ENCODE data around the gene OR52N2.

OR52N2 gene

DNA sequence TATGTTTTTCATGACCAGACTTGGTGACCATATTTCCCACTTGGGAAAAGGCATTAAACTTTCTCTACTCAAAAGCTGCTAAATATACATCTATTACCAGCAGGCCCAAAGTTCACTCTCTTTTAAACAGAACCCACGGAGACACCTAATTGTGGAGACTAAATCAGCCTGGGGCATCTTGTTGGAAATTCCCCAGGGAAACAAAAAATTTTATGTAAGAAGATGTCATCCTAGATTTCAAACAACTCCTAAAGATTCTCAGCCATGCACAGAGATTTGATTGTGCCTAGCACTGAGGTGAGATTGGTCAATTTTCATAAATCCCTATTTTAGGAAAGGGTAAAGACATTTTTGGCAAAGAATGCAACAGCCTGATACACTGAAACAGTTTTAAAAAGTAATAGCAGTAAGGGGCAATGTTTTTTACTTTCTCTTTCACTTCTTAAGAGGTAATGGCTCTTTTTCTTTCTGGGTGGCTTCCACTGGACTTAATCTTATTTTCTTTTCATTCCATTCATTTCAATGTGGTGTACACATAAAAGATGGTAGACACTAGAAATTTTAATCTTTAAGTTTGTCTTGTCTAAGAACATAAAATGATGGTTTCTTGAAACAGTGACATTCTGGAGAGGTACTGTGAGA lies 9.6 kb downstream of the OR52N2 start:
- Histone ChIP-seq H3K9me3 (ENCODE audit: control insufficient read depth, insufficient read depth, low read length) (no peaks in the 10 kb centered on the region), H3K27ac (ENCODE audit: low read depth, low read length) (no peak overlapping the region), H3K36me3 (ENCODE audit: control insufficient read depth, insufficient read depth, low read length) (no peaks in the 10 kb centered on the region), H3K4me1 (ENCODE audit: control insufficient read depth, insufficient read depth, low read length) (peaks cover 7% of the 10 kb centered on the region), H3K4me3 (ENCODE audit: low read depth, low read length) (no peak overlapping the region), H3K27me3 (ENCODE audit: control insufficient read depth, insufficient read depth, low read length) (no peaks in the 10 kb centered on the region), H3K9ac (ENCODE audit: low read depth, low read length) (no peak overlapping the region)

DNA sequence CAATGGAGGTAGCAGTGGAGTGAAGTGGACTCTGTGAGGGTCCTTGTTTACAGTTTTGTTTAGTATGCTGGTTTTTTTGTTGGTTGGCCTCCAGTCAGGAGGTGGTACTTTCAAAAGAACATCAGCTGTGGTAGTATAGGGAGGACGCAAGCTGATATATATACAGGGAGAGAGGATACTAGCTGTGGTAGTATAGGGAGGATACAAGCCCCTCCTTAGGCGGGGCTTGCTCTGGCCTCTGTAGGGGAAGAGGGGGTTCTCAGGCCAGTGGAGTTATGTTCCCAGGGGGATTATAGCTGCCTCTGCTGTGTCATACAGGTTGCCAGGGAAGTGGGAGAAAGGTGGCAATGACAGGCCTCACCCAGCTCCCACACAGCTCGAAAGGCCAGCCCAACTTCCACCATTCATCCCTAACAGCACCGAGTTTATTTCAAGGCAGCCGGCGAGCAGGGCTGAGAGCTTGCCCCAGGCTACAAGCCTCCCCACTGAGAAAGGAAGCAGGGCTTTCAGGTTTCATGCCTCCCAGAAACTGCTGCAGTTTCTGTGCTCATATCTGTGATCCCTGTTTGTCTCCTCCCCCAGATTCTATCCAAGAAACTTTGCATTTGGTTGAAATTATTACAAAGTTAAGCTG lies 22.6 kb downstream of the OR52N2 start:
- Histone ChIP-seq H3K27me3 (ENCODE audit: control insufficient read depth, insufficient read depth, low read length) (no peaks in the 10 kb centered on the region), H3K9ac (ENCODE audit: low read depth, low read length) (no peak overlapping the region), H3K27ac (ENCODE audit: low read depth, low read length) (peak overlapping the region; percentile 53)

DNA sequence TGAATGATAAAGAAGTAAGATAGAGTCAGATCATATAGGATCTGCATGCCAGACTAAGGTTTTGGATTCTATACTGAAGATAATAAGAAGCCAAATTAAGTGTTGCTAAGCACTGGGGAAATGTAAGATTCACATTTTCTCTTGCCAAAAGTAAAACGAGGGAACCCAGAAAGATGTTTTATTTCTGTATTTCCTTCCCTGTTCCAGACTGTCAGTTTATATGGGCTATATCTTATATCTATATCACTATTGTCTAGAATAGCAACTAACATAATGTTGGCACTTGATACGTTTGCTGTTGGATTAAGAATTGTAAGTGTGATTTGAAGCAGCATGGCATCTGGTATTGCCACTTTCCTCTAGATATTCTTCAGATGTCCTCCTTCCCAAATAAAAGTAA lies 24.7 kb downstream of the OR52N2 start:
- H3K4me3 ChIP-seq (ENCODE audit: low read depth, low read length): no peak overlapping the region
- peaks cover 15% of the 10 kb centered on the region for H3K4me1 ChIP-seq (ENCODE audit: control insufficient read depth, insufficient read depth, low read length)
- H3K9ac ChIP-seq (ENCODE audit: low read depth, low read length): no peak overlapping the region
- H3K36me3 ChIP-seq (ENCODE audit: control insufficient read depth, insufficient read depth, low read length): no peaks in the 10 kb centered on the region
- H3K27me3 ChIP-seq (ENCODE audit: control insufficient read depth, insufficient read depth, low read length): no peaks in the 10 kb centered on the region
- H3K9me3 ChIP-seq (ENCODE audit: control insufficient read depth, insufficient read depth, low read length): no peaks in the 10 kb centered on the region
- H3K27ac ChIP-seq (ENCODE audit: low read depth, low read length): no peak overlapping the region

More for the DNA sequence above, 22.6 kb downstream of the OR52N2 start:
- no peaks in the 10 kb centered on the region for H3K36me3 ChIP-seq (ENCODE audit: control insufficient read depth, insufficient read depth, low read length)
- H3K4me3 ChIP-seq (ENCODE audit: low read depth, low read length): no peak overlapping the region
- peaks cover 15% of the 10 kb centered on the region for H3K4me1 ChIP-seq (ENCODE audit: control insufficient read depth, insufficient read depth, low read length)
- H3K9me3 ChIP-seq (ENCODE audit: control insufficient read depth, insufficient read depth, low read length): no peaks in the 10 kb centered on the region

DNA sequence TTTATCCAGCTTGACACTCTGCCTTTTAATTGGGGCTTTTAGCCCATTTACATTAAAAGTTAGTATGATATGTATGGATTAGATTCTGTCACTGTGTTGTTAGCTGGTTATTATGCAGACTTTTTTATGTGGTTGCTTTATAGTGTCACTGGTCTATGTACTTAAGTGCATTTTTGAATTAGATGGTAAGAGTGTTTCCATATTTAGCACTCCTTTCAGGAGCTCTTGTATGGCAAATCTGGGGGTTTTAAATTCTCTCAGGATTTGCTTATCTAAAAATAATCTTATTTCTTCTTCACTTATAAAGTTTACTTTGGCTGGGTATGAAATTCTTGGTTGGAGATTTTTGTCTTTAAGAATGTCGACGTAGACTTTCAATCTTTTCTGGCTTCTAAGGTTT lies 29.0 kb downstream of the OR52N2 start:
- Histone ChIP-seq H3K4me1 (ENCODE audit: control insufficient read depth, insufficient read depth, low read length) (no peaks in the 10 kb centered on the region), H3K9ac (ENCODE audit: low read depth, low read length) (no peak overlapping the region), H3K4me3 (ENCODE audit: low read depth, low read length) (no peak overlapping the region), H3K9me3 (ENCODE audit: control insufficient read depth, insufficient read depth, low read length) (no peaks in the 10 kb centered on the region), H3K27me3 (ENCODE audit: control insufficient read depth, insufficient read depth, low read length) (no peaks in the 10 kb centered on the region), H3K27ac (ENCODE audit: low read depth, low read length) (no peak overlapping the region), H3K36me3 (ENCODE audit: control insufficient read depth, insufficient read depth, low read length) (no peaks in the 10 kb centered on the region)

DNA sequence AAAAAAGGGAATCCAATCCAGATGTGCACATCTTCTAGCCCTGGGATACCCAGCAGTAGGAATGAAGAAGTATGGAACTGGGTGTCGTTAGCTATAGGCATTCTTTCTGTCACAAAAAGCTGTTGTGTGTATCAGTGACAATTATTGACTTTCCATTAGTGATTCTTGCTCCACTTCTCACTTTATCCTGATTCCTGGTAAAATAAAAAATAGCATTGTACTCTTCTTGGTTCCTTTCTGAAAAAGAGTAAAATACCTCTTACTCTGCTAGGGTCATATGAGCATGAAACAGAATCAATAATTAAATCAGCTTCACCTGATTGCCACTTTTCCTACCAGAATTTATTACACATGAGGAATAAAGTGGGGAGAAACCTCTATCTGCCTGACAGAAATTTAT lies 33.1 kb downstream of the OR52N2 start, which contains the start of gene OR52E6:
OR52E6 (minus strand) TSS at position 101 of the 400 bp plus-strand sequence; CDS start at position 101, 0 bp downstream.
- no peaks in the 10 kb centered on the region for H3K9me3 ChIP-seq (ENCODE audit: control insufficient read depth, insufficient read depth, low read length)
- no peak within 1 kb of the TSS for H3K27ac ChIP-seq (ENCODE audit: low read depth, low read length)
- no peaks in the 10 kb centered on the region for H3K4me1 ChIP-seq (ENCODE audit: control insufficient read depth, insufficient read depth, low read length)
- no peak within 1 kb of the TSS for H3K9ac ChIP-seq (ENCODE audit: low read depth, low read length)
- H3K4me3 ChIP-seq (ENCODE audit: low read depth, low read length): no peak within 1 kb of the TSS
- no peaks in the 10 kb centered on the region for H3K27me3 ChIP-seq (ENCODE audit: control insufficient read depth, insufficient read depth, low read length)
- H3K36me3 ChIP-seq (ENCODE audit: control insufficient read depth, insufficient read depth, low read length): no peaks in the 10 kb centered on the region

DNA sequence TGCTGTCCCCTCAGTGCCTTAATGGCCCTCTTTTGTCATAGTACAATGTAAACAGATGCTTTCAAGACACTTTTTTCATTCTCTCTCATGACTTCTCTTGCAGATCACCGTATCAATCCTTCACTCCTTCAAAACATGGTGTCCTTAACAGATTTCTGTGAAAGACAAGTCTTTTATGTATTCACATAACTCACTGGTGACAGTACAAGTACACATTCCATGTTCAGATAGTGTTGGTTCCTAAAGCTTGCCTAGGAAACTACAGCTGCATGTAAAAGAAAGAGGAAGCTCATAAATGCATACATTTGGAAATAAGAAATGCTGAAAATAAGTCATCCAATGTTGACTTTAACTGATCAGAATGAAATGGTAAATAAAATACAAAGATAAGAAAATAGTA lies 38.0 kb downstream of the OR52N2 start:
- Histone ChIP-seq H3K9me3 (ENCODE audit: control insufficient read depth, insufficient read depth, low read length) (no peaks in the 10 kb centered on the region), H3K9ac (ENCODE audit: low read depth, low read length) (no peak overlapping the region), H3K36me3 (ENCODE audit: control insufficient read depth, insufficient read depth, low read length) (no peaks in the 10 kb centered on the region), H3K4me1 (ENCODE audit: control insufficient read depth, insufficient read depth, low read length) (no peaks in the 10 kb centered on the region), H3K27me3 (ENCODE audit: control insufficient read depth, insufficient read depth, low read length) (no peaks in the 10 kb centered on the region), H3K4me3 (ENCODE audit: low read depth, low read length) (no peak overlapping the region), H3K27ac (ENCODE audit: low read depth, low read length) (no peak overlapping the region)

DNA sequence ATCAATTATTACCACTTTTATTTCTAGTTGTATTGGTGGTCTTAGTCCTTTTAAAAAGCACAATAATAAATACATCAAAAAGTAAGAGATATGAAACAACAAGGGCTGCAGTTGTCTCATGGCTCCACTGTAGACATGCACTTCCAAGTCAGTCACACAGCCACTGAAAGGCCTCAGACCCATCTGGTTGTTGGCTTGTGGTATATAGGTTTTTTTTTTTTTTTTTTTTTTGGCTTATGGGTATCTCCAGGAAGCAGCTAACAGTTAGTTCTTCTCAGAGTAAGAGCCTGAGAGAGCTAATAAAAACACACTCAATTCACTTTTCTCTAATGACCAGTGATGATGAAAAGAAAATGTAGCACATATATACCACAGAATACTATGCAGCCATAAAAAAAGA lies 39.0 kb downstream of the OR52N2 start:
- Histone ChIP-seq H3K27ac (ENCODE audit: low read depth, low read length) (no peak overlapping the region), H3K27me3 (ENCODE audit: control insufficient read depth, insufficient read depth, low read length) (no peaks in the 10 kb centered on the region), H3K36me3 (ENCODE audit: control insufficient read depth, insufficient read depth, low read length) (no peaks in the 10 kb centered on the region), H3K9me3 (ENCODE audit: control insufficient read depth, insufficient read depth, low read length) (no peaks in the 10 kb centered on the region), H3K4me3 (ENCODE audit: low read depth, low read length) (no peak overlapping the region), H3K9ac (ENCODE audit: low read depth, low read length) (no peak overlapping the region), H3K4me1 (ENCODE audit: control insufficient read depth, insufficient read depth, low read length) (no peaks in the 10 kb centered on the region)

DNA sequence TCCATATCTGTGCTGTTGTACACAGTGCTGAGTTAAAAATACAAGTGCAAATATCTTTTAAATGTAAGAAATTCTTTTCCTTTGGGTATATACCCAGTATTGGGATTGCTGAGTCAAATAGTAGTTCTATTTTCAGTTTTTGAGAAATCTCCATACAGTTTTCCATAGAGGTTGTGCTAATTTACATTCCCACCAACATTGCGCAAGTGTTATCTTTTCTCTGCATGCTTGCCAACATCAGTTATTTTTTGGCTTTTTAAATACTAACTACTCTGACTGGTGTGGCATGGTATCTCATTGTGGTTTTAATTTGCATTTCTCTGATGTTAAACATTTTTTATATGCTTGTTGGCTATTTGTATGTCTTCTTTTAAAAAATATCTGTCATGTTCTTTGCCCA lies 42.3 kb downstream of the OR52N2 start:
- H3K36me3 ChIP-seq (ENCODE audit: control insufficient read depth, insufficient read depth, low read length): no peaks in the 10 kb centered on the region
- no peak overlapping the region for H3K4me3 ChIP-seq (ENCODE audit: low read depth, low read length)
- H3K9ac ChIP-seq (ENCODE audit: low read depth, low read length): no peak overlapping the region
- H3K9me3 ChIP-seq (ENCODE audit: control insufficient read depth, insufficient read depth, low read length): no peaks in the 10 kb centered on the region
- H3K27me3 ChIP-seq (ENCODE audit: control insufficient read depth, insufficient read depth, low read length): no peaks in the 10 kb centered on the region
- H3K27ac ChIP-seq (ENCODE audit: low read depth, low read length): no peak overlapping the region
- H3K4me1 ChIP-seq (ENCODE audit: control insufficient read depth, insufficient read depth, low read length): no peaks in the 10 kb centered on the region

DNA sequence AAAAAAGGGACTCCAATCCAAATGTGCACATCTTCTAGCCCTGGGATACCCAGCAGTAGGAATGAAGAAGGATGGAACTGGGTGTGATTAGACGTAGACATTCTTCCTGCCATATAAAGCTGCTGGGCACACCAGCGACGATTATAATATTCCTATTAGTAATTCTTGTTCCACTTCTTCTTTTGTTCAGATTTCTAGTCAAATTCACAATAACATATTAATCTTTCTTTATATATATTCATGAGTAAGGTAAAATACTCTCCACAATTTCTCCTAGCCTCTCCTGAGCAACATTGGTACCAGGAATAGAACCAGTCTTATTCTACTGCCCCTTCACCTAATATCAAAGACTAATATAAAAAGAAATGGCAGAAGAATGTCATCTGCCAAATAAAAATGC lies 48.9 kb downstream of the OR52N2 start, which contains the start of gene OR52E8:
OR52E8 (minus strand) TSS at position 101 of the 400 bp plus-strand sequence; CDS start at position 101, 0 bp downstream.
- Histone ChIP-seq H3K27ac (ENCODE audit: low read depth, low read length) (no peak within 1 kb of the TSS), H3K9ac (ENCODE audit: low read depth, low read length) (no peak within 1 kb of the TSS), H3K27me3 (ENCODE audit: control insufficient read depth, insufficient read depth, low read length) (no peaks in the 10 kb centered on the region), H3K4me3 (ENCODE audit: low read depth, low read length) (no peak within 1 kb of the TSS), H3K9me3 (ENCODE audit: control insufficient read depth, insufficient read depth, low read length) (no peaks in the 10 kb centered on the region), H3K4me1 (ENCODE audit: control insufficient read depth, insufficient read depth, low read length) (no peaks in the 10 kb centered on the region), H3K36me3 (ENCODE audit: control insufficient read depth, insufficient read depth, low read length) (no peaks in the 10 kb centered on the region)

DNA sequence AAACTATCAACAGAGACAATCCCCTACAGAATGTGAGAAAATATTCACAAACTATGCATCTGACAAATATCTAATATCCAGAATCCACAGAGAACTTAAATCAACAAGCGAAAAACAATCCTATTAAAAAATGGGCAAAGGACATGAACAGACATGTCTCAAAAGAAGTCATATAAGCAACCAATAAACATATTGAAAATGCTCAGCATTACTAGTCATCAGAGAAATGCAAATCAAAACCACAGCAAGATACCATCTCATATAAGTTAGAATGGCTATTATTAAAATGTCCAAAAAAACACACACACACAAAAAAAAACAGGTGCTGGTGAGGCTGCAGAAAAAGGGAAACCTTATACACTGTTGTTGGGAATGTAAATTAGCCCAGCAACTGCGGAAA lies 57.1 kb downstream of the OR52N2 start:
- no peaks in the 10 kb centered on the region for H3K27me3 ChIP-seq (ENCODE audit: control insufficient read depth, insufficient read depth, low read length)
- H3K9ac ChIP-seq (ENCODE audit: low read depth, low read length): no peak overlapping the region
- H3K4me3 ChIP-seq (ENCODE audit: low read depth, low read length): no peak overlapping the region
- H3K4me1 ChIP-seq (ENCODE audit: control insufficient read depth, insufficient read depth, low read length): no peaks in the 10 kb centered on the region
- no peaks in the 10 kb centered on the region for H3K36me3 ChIP-seq (ENCODE audit: control insufficient read depth, insufficient read depth, low read length)
- H3K9me3 ChIP-seq (ENCODE audit: control insufficient read depth, insufficient read depth, low read length): no peaks in the 10 kb centered on the region
- no peak overlapping the region for H3K27ac ChIP-seq (ENCODE audit: low read depth, low read length)
